ENCODE data around the gene MAPK10. TPM values are rescaled to one million over a fixed set of nuclear protein-coding genes. Genes with fewer than 3 reads are reported as not detected.

Gene MAPK10
- total and polyA plus RNA-seq, 10 of the 15 experiments (the other 5 are each of a cell fraction or from before 2014, with no cell fraction given), result 1.1 to 4.2 (median 2.4) TPM

DNA sequence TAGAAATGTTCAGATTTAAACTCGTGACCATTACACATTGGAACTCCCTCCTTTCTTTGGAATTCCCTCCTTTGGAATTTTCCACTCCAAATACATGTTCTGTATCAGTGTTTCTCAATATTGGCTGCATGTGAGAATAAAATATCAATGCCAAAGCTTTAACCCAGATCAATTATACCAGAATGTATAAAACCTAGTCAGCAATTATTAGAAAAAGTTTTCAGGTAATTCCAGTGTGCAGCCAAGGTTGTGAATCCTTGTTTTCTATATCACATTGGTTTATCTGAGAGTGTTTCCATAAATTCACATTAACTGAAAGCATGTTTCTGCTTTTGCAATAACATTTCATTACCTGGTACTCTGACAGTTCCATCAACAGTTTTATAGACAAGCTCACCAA is 394.3 kb downstream of the MAPK10 start:
- ChIA-PET RAD21 (ENCODE audit: unreplicated experiment) (no interaction called here), POLR2A (no interaction called here), CTCF (interaction anchor here (0.8 to 1.4 kb wide), 2 partner anchors 29 to 594 kb away, joined by 3 read pairs; no protein-coding TSS in a partner anchor), SMC1A (ENCODE audit: uncharacterized antibody, unreplicated experiment) (interaction anchor here (2.2 kb wide), 1 partner anchor 11 kb away, joined by 6 read pairs; no protein-coding TSS in a partner anchor)
- no peak overlapping the region for H3K9ac ChIP-seq (ENCODE audit: control insufficient read depth, insufficient read depth, low read length)
- in situ Hi-C loops (cut with MboI), result no loop called here
- no peaks in the 10 kb centered on the region for H3K9me3 ChIP-seq (replicated peaks; ENCODE audit: control insufficient read depth, insufficient read depth, low read length)
- intact Hi-C loops (cut with micrococcal nuclease; ENCODE audit: unreplicated experiment), result loop anchor here (5.0 to 10.0 kb wide), 3 partner anchors 77 to 551 kb away; no protein-coding TSS in a partner anchor
- no peaks in the 10 kb centered on the region for H4K20me1 ChIP-seq (ENCODE audit: control insufficient read depth, insufficient read depth)
- no peak for FAIRE-seq
- no peak overlapping the region for H2AFZ ChIP-seq (ENCODE audit: control insufficient read depth, low read depth, low read length)
- no peaks in the 10 kb centered on the region for H3K27me3 ChIP-seq (replicated peaks in 1 of 2; ENCODE audit: control insufficient read depth in 2 of 2, insufficient read depth in 2 of 2, low read length in 1 of 2)
- TF ChIP-seq, protein P1, sequence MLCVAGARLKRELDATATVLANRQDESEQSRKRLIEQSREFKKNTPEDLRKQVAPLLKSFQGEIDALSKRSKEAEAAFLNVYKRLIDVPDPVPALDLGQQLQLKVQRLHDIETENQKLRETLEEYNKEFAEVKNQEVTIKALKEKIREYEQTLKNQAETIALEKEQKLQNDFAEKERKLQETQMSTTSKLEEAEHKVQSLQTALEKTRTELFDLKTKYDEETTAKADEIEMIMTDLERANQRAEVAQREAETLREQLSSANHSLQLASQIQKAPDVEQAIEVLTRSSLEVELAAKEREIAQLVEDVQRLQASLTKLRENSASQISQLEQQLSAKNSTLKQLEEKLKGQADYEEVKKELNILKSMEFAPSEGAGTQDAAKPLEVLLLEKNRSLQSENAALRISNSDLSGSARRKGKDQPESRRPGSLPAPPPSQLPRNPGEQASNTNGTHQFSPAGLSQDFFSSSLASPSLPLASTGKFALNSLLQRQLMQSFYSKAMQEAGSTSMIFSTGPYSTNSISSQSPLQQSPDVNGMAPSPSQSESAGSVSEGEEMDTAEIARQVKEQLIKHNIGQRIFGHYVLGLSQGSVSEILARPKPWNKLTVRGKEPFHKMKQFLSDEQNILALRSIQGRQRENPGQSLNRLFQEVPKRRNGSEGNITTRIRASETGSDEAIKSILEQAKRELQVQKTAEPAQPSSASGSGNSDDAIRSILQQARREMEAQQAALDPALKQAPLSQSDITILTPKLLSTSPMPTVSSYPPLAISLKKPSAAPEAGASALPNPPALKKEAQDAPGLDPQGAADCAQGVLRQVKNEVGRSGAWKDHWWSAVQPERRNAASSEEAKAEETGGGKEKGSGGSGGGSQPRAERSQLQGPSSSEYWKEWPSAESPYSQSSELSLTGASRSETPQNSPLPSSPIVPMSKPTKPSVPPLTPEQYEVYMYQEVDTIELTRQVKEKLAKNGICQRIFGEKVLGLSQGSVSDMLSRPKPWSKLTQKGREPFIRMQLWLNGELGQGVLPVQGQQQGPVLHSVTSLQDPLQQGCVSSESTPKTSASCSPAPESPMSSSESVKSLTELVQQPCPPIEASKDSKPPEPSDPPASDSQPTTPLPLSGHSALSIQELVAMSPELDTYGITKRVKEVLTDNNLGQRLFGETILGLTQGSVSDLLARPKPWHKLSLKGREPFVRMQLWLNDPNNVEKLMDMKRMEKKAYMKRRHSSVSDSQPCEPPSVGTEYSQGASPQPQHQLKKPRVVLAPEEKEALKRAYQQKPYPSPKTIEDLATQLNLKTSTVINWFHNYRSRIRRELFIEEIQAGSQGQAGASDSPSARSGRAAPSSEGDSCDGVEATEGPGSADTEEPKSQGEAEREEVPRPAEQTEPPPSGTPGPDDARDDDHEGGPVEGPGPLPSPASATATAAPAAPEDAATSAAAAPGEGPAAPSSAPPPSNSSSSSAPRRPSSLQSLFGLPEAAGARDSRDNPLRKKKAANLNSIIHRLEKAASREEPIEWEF (IDR thresholded peaks at IDR 0.05; ENCODE audit: insufficient replicate concordance, low read depth, low read length), result no peak
- TF ChIP-seq, protein P2, sequence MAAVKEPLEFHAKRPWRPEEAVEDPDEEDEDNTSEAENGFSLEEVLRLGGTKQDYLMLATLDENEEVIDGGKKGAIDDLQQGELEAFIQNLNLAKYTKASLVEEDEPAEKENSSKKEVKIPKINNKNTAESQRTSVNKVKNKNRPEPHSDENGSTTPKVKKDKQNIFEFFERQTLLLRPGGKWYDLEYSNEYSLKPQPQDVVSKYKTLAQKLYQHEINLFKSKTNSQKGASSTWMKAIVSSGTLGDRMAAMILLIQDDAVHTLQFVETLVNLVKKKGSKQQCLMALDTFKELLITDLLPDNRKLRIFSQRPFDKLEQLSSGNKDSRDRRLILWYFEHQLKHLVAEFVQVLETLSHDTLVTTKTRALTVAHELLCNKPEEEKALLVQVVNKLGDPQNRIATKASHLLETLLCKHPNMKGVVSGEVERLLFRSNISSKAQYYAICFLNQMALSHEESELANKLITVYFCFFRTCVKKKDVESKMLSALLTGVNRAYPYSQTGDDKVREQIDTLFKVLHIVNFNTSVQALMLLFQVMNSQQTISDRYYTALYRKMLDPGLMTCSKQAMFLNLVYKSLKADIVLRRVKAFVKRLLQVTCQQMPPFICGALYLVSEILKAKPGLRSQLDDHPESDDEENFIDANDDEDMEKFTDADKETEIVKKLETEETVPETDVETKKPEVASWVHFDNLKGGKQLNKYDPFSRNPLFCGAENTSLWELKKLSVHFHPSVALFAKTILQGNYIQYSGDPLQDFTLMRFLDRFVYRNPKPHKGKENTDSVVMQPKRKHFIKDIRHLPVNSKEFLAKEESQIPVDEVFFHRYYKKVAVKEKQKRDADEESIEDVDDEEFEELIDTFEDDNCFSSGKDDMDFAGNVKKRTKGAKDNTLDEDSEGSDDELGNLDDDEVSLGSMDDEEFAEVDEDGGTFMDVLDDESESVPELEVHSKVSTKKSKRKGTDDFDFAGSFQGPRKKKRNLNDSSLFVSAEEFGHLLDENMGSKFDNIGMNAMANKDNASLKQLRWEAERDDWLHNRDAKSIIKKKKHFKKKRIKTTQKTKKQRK (IDR thresholded peaks at IDR 0.05; ENCODE audit: low read depth, low read length), result no peak
- TF ChIP-seq, protein P3, sequence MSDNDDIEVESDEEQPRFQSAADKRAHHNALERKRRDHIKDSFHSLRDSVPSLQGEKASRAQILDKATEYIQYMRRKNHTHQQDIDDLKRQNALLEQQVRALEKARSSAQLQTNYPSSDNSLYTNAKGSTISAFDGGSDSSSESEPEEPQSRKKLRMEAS (IDR thresholded peaks at IDR 0.05; ENCODE audit: low read depth, low read length), result no peak
- TF ChIP-seq CBX3 (IDR thresholded peaks at IDR 0.05; ENCODE audit: borderline replicate concordance, low read depth) (no peak), CHD2 (IDR thresholded peaks at IDR 0.05; ENCODE audit: borderline replicate concordance, low read depth, low read length) (no peak), RAD21 (IDR thresholded peaks at IDR 0.05; ENCODE audit: insufficient read depth, low read depth, low read length) (no peak), TCF12 (IDR thresholded peaks at IDR 0.05; ENCODE audit: low read depth, low read length) (no peak), MTA3 (IDR thresholded peaks at IDR 0.05; ENCODE audit: borderline replicate concordance, low read length) (no peak), IKZF2 (IDR thresholded peaks at IDR 0.05) (no peak), ZBED1 (IDR thresholded peaks at IDR 0.05; ENCODE audit: borderline replicate concordance) (no peak), NRF1 (conservative IDR thresholded peaks at IDR 0.05; ENCODE audit: low read depth, low read length) (no peak), BMI1 (IDR thresholded peaks at IDR 0.05; ENCODE audit: borderline replicate concordance) (no peak), SP1 (IDR thresholded peaks at IDR 0.05; ENCODE audit: low read depth, low read length) (no peak), SMAD1 (IDR thresholded peaks at IDR 0.05; ENCODE audit: low read depth, partially characterized antibody) (no peak), PAX8 (IDR thresholded peaks at IDR 0.05) (no peak)
- TF ChIP-seq, protein P4, sequence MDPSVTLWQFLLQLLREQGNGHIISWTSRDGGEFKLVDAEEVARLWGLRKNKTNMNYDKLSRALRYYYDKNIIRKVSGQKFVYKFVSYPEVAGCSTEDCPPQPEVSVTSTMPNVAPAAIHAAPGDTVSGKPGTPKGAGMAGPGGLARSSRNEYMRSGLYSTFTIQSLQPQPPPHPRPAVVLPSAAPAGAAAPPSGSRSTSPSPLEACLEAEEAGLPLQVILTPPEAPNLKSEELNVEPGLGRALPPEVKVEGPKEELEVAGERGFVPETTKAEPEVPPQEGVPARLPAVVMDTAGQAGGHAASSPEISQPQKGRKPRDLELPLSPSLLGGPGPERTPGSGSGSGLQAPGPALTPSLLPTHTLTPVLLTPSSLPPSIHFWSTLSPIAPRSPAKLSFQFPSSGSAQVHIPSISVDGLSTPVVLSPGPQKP (IDR thresholded peaks at IDR 0.05; ENCODE audit: low read depth, low read length), result no peak
- H3K79me2 ChIP-seq (ENCODE audit: control insufficient read depth, insufficient read depth, low read length), result no peaks in the 10 kb centered on the region
- H3K4me2 ChIP-seq (ENCODE audit: control insufficient read depth, insufficient read depth), result no peak overlapping the region
- 0% methylated on average over 1 of the region's 1 CpG for WGBS (ENCODE audit: insufficient coverage, insufficient replicate concordance, low lambda C conversion rate, missing lambda C conversion rate)
- H3K4me3 ChIP-seq, result no peak overlapping the region
- no peak for ATAC-seq
- BruUV-seq (replicated peaks), result no TSS peak
- no peaks in the 10 kb centered on the region for H3K4me1 ChIP-seq (ENCODE audit: control insufficient read depth, insufficient read depth, low read length)
- no peak overlapping the region for H3K27ac ChIP-seq (ENCODE audit: control insufficient read depth, insufficient read depth)
- no peaks in the 10 kb centered on the region for H3K36me3 ChIP-seq (ENCODE audit: control insufficient read depth in 2 of 2, insufficient read depth in 2 of 2, low read length in 1 of 2)
- no peak for DNase-seq (ENCODE audit: low read depth, low spot score)

Measured in GM12878 (cell line).